SK-N-SH treated with all-trans-retinoic acid at 6 μM for 48 hours (cell line): ENCODE measurements around the gene USP54.

ENCODE experiments used
- ISL1 ChIP-seq: fragments of 250-450 bp; sonication (Bioruptor Pico); IDR thresholded peaks from 2 replicates; pipeline ENCODE4 v2.1.2; 2022; ENCODE audit warnings: mild to moderate bottlenecking, moderate library complexity
- PPARA ChIP-seq: fragments of 250-450 bp; sonication (Bioruptor Pico); IDR thresholded peaks from 2 replicates; pipeline ENCODE4 v1.5.0; 2020; ENCODE audit warnings: mild to moderate bottlenecking, borderline replicate concordance
- RARB ChIP-seq: fragments of 250-450 bp; sonication (Bioruptor Pico); IDR thresholded peaks from 2 replicates; pipeline ENCODE4 v1.8.0; 2021; ENCODE audit warnings: mild to moderate bottlenecking, moderate library complexity
- ZFP30 ChIP-seq: fragments of 450-650 bp; formaldehyde crosslinking; IDR thresholded peaks from 2 replicates; pipeline ENCODE4 v1.5.0; 2022; ENCODE audit warnings: mild to moderate bottlenecking, moderate library complexity
- ZNF70 ChIP-seq: fragments of 450-650 bp; formaldehyde crosslinking; IDR thresholded peaks from 2 replicates; pipeline ENCODE4 v1.5.0; 2020; ENCODE audit warnings: mild to moderate bottlenecking, moderate library complexity
- TF ChIP-seq, protein P1 (sequence below): fragments of 250-450 bp; sonication (Bioruptor Pico); IDR thresholded peaks from 2 replicates; pipeline ENCODE4 v1.8.0; 2020; ENCODE audit warnings: mild to moderate bottlenecking, moderate library complexity, borderline replicate concordance
- TF ChIP-seq, protein P2 (sequence below): fragments of 250-450 bp; sonication (Bioruptor Pico); IDR thresholded peaks from 2 replicates; pipeline ENCODE4 v1.5.1; 2020; ENCODE audit warnings: low read depth, mild to moderate bottlenecking, moderate library complexity
- TF ChIP-seq, protein P3 (sequence below): fragments of 250-450 bp; sonication (Bioruptor Pico); IDR thresholded peaks from 2 replicates; pipeline ENCODE4 v1.5.1; 2021; ENCODE audit warnings: mild to moderate bottlenecking, moderate library complexity
- TF ChIP-seq, protein P4 (sequence below): fragments of 250-450 bp; sonication (Bioruptor Pico); IDR thresholded peaks from 2 replicates; pipeline ENCODE4 v1.5.0; 2020; ENCODE audit warnings: mild to moderate bottlenecking, moderate library complexity
- TF ChIP-seq, protein P5 (sequence below): fragments of 250-450 bp; sonication (Bioruptor Pico); IDR thresholded peaks from 2 replicates; pipeline ENCODE4 v1.8.0; 2021; ENCODE audit warnings: low read depth, mild to moderate bottlenecking, moderate library complexity, borderline replicate concordance

DNA sequence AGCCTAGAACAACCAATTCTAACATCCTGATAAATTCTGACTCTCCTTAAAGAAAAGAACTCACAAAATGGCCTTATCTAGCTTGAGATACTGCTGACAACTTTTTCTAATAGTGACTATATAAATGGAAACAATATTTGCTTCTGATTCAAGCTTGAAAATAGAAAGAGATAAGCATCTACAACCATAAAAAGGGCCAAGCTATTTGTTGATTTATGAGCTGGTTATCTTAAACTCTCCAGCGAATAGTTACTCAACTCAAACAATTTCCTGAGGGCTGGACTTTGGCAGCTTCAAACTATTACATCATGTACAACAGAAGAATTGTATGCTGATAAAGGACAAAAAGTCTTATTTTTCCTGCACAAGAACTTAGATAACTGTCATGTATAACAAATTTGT is 4.6 kb downstream of the USP54 start:
- TF ChIP-seq, protein P1, sequence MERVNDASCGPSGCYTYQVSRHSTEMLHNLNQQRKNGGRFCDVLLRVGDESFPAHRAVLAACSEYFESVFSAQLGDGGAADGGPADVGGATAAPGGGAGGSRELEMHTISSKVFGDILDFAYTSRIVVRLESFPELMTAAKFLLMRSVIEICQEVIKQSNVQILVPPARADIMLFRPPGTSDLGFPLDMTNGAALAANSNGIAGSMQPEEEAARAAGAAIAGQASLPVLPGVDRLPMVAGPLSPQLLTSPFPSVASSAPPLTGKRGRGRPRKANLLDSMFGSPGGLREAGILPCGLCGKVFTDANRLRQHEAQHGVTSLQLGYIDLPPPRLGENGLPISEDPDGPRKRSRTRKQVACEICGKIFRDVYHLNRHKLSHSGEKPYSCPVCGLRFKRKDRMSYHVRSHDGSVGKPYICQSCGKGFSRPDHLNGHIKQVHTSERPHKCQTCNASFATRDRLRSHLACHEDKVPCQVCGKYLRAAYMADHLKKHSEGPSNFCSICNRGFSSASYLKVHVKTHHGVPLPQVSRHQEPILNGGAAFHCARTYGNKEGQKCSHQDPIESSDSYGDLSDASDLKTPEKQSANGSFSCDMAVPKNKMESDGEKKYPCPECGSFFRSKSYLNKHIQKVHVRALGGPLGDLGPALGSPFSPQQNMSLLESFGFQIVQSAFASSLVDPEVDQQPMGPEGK (CRISPR knock-in tag), result no peak
- TF ChIP-seq ZNF70 (CRISPR knock-in tag), result no peak
- TF ChIP-seq, protein P2, sequence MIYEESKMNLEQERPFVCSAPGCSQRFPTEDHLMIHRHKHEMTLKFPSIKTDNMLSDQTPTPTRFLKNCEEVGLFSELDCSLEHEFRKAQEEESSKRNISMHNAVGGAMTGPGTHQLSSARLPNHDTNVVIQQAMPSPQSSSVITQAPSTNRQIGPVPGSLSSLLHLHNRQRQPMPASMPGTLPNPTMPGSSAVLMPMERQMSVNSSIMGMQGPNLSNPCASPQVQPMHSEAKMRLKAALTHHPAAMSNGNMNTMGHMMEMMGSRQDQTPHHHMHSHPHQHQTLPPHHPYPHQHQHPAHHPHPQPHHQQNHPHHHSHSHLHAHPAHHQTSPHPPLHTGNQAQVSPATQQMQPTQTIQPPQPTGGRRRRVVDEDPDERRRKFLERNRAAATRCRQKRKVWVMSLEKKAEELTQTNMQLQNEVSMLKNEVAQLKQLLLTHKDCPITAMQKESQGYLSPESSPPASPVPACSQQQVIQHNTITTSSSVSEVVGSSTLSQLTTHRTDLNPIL (CRISPR knock-in tag), result no peak
- no peak for TF ChIP-seq RARB
- TF ChIP-seq, protein P3, sequence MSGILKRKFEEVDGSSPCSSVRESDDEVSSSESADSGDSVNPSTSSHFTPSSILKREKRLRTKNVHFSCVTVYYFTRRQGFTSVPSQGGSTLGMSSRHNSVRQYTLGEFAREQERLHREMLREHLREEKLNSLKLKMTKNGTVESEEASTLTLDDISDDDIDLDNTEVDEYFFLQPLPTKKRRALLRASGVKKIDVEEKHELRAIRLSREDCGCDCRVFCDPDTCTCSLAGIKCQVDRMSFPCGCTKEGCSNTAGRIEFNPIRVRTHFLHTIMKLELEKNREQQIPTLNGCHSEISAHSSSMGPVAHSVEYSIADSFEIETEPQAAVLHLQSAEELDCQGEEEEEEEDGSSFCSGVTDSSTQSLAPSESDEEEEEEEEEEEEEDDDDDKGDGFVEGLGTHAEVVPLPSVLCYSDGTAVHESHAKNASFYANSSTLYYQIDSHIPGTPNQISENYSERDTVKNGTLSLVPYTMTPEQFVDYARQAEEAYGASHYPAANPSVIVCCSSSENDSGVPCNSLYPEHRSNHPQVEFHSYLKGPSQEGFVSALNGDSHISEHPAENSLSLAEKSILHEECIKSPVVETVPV (CRISPR knock-in tag), result no peak
- TF ChIP-seq ZFP30 (CRISPR knock-in tag), result no peak
- peak; percentile 71 for TF ChIP-seq ISL1
- TF ChIP-seq PPARA (CRISPR knock-in tag), result no peak
- TF ChIP-seq, protein P4, sequence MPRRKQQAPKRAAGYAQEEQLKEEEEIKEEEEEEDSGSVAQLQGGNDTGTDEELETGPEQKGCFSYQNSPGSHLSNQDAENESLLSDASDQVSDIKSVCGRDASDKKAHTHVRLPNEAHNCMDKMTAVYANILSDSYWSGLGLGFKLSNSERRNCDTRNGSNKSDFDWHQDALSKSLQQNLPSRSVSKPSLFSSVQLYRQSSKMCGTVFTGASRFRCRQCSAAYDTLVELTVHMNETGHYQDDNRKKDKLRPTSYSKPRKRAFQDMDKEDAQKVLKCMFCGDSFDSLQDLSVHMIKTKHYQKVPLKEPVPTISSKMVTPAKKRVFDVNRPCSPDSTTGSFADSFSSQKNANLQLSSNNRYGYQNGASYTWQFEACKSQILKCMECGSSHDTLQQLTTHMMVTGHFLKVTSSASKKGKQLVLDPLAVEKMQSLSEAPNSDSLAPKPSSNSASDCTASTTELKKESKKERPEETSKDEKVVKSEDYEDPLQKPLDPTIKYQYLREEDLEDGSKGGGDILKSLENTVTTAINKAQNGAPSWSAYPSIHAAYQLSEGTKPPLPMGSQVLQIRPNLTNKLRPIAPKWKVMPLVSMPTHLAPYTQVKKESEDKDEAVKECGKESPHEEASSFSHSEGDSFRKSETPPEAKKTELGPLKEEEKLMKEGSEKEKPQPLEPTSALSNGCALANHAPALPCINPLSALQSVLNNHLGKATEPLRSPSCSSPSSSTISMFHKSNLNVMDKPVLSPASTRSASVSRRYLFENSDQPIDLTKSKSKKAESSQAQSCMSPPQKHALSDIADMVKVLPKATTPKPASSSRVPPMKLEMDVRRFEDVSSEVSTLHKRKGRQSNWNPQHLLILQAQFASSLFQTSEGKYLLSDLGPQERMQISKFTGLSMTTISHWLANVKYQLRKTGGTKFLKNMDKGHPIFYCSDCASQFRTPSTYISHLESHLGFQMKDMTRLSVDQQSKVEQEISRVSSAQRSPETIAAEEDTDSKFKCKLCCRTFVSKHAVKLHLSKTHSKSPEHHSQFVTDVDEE (CRISPR knock-in tag), result no peak
- TF ChIP-seq, protein P5, sequence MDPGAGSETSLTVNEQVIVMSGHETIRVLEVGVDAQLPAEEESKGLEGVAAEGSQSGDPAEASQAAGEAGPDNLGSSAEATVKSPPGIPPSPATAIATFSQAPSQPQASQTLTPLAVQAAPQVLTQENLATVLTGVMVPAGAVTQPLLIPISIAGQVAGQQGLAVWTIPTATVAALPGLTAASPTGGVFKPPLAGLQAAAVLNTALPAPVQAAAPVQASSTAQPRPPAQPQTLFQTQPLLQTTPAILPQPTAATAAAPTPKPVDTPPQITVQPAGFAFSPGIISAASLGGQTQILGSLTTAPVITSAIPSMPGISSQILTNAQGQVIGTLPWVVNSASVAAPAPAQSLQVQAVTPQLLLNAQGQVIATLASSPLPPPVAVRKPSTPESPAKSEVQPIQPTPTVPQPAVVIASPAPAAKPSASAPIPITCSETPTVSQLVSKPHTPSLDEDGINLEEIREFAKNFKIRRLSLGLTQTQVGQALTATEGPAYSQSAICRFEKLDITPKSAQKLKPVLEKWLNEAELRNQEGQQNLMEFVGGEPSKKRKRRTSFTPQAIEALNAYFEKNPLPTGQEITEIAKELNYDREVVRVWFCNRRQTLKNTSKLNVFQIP (CRISPR knock-in tag), result no peak
